AG09319 (cell line): Measurements from ENCODE around the gene INIP.

Experiments
- DNase-seq: peaks from one replicate; pipeline ENCODE4 v3.0.0-alpha.2; 2010; ENCODE audit warnings: low read depth; ENCODE audit errors: extremely low read depth
- TF ChIP-seq, protein P1 (sequence below): IDR thresholded peaks from 2 replicates; pipeline ENCODE4 v1.5.1; 2011; ENCODE audit warnings: low read depth, mild to moderate bottlenecking, inconsistent platforms, low read length, moderate library complexity

The INIP gene, protein sequence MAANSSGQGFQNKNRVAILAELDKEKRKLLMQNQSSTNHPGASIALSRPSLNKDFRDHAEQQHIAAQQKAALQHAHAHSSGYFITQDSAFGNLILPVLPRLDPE

DNA sequence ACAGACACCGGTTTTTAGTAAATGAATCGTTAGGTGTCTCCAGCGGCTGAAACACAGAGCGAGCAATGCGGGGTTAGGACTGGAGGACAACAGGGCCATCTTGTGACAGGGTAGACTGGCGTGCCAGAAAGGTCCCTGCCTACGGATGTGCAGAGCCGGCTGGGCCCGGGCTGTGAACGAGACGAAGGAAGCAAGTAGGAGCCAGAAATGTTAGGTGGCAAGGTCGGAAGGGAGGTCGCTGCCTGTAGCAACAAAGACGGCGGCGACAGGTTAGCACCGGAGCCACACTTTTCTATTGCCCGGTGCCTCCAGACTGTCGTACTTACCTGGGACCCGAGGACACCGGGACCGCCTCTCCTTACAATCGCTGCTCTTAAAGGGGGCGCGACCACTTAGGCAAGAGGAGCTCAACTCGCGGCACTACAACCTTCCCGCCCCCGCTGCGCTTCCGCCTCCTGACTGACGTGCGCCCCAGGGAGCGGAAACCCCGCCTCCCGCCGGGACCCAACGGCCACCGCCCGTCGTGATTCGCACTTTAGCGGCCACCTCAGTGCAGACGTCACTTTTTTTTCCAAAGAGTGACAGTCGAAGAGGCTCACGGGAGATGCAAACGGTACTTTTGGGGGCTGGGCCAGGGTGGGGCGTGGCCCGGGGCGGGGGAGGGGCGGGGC is at the start of gene INIP:
TSS of gene INIP (minus strand) at position 457 of the 671 bp plus-strand sequence. CDS start 1,632 bp downstream, outside the sequence.
- DNase-seq, result peak; percentile 83
- TF ChIP-seq, protein P1, sequence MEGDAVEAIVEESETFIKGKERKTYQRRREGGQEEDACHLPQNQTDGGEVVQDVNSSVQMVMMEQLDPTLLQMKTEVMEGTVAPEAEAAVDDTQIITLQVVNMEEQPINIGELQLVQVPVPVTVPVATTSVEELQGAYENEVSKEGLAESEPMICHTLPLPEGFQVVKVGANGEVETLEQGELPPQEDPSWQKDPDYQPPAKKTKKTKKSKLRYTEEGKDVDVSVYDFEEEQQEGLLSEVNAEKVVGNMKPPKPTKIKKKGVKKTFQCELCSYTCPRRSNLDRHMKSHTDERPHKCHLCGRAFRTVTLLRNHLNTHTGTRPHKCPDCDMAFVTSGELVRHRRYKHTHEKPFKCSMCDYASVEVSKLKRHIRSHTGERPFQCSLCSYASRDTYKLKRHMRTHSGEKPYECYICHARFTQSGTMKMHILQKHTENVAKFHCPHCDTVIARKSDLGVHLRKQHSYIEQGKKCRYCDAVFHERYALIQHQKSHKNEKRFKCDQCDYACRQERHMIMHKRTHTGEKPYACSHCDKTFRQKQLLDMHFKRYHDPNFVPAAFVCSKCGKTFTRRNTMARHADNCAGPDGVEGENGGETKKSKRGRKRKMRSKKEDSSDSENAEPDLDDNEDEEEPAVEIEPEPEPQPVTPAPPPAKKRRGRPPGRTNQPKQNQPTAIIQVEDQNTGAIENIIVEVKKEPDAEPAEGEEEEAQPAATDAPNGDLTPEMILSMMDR, result peak; percentile 12

DNA sequence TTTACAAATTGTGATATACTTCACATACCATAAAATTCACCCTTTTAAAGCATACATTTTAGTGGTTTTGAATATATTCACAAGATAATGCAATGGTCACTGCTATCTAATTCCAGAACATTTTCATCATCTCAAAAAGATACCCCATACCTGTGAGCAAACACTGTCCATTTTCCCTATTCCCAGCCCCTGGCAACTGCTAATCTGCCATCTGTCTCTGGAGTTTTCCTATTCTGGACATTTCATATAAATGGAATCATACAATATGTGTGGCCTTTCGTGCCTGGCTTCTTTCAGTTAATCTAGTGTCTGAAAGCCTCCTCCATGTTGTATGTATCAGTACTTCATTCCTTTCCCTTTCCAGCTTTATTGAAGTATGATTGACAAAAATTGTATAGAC is 47.4 kb upstream of the INIP start:
- TF ChIP-seq, protein P1, result no peak
- no peak for DNase-seq

DNA sequence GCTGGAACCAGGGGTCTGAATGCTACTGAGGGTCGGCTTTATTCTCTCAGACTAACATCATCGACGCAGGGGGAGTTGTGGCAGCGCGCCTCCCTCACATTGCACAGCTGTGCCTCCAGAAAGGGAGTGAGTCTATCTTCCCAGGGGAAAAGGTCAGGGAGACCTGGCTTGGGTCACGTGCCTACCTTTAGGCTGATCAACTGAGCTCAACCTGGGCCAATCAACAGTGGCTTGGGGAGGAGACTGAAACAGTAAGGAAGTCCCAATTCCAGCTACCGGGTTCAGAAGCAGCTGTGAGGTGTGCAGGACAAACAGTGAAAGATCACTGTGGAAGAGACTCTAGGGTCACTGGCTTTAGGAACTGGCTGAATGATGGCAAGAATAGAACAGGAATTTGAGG is 46.9 kb upstream of the INIP start:
- TF ChIP-seq, protein P1, result no peak
- no peak for DNase-seq

DNA sequence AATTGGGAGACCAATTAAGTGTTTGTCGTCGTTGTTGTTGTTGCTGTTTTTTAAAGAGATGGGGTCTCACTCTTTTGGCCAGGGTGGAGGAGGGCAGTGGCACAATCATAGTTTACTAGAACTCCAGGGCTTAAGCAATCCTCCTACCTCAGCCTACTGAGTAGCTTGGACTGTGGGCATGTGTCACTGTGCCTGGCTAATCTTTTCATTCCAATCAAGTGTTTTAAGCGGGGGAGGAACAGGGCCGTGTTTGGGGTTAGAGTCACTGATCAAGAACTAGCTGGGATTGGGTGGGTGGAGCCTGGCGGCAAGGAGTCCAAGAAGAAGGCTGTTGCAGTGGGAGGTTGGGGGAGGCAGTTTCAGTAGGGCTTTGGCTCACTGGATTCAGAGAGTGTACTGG is 46.4 kb upstream of the INIP start:
- TF ChIP-seq, protein P1, result no peak
- DNase-seq, result no peak

DNA sequence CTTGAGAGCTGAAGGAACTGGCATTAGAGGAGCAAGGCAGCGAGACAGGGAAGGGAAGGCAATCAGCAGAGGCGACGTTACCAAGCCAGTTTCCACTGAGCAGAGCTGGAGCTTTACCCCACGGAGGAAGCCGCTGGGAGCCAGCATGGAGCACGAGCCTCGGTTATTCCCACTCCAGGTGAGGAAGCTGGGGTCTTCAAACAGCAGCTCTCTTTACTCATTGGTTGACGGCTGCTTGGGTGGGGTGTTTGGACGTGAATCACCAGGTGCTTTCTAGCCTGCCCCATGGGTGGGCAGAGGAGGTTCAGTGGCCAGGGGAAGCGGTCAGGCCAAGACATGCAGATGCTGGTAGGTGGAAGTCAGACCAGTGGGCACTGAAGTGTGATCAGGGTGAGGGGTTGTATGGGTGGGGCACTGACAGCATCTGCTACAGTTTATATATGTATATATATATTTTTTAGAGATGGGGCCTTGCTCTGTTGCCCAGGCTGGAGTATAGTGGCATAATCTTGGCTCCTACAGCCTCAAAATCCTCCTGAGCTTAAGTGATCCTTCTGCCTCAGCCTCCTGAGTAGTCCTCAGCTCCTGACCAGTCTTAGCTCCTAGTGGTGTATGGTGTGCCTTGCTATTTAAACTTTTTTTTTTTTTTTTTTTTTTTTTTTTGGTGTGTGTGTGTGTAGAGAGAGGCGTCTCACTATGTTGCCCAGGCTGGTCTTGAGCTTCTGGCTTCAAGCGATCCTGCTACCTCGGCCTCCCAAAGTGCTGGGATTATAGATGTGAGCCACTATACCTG is 45.0 kb upstream of the INIP start:
- DNase-seq, result no peak
- TF ChIP-seq, protein P1, result no peak

DNA sequence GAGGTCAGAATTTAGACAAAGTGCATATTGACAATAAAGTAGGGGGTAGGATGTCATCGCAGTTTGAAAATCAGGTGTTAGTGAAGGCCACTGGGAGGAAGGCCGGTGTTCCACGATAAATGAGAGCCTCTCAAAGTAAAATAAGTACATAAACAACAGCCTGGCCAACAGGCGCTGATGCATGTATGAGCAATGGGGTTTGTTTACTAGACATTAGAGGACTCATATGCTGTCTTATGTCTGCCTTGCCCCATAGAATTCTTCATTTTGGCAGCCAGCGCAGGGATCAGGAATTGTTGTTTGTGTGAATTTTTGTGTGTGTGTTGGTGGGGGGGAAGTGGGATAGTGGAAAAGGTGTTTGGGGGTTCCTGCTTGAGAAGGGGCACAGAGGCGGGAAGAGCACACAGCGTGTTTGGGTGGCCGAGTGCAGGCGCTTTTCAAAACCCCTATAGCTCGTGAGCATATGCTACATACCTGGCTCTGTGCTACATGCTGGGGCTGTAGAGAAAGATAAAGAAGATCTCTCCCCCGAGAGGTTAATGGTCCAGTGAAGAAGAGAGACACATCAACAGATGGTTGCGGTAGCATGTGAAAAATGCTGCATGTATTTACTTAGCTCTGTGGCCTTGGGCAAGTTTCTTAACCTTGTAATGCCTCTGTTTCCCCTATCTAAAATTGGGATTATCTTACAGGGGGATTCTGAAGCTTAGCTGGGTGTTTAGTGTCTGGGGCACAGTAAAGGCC is 44.2 kb upstream of the INIP start:
- no peak for DNase-seq
- TF ChIP-seq, protein P1, result no peak
